H9 (cell line): ENCODE measurements around the gene VAV2. TPM values are rescaled to one million over a fixed set of nuclear protein-coding genes. Genes with fewer than 3 reads are reported as not detected.
A peak's percentile ranks its signal among the peaks of the same experiment; 100 is the strongest.

Experiments
- DNase-seq: peaks from one replicate; pipeline ENCODE4 v3.0.0-alpha.2; 2017
- H2AFZ ChIP-seq: one replicate; pipeline ENCODE4 v1.6.1; 2013; ENCODE audit warnings: mild to moderate bottlenecking, low read length, control low read depth, moderate library complexity
- H2AK5ac ChIP-seq: 2 replicates; pipeline ENCODE4 v1.6.1; 2013; ENCODE audit warnings: low read length, control low read depth, mixed read lengths; ENCODE audit not compliant: insufficient read length
- H2BK120ac ChIP-seq: one replicate; pipeline ENCODE4 v1.6.1; 2013; ENCODE audit warnings: low read depth, mild to moderate bottlenecking, low read length, control low read depth, inconsistent platforms; ENCODE audit not compliant: poor library complexity, severe bottlenecking
- H2BK12ac ChIP-seq: 2 replicates; pipeline ENCODE4 v1.6.1; 2013; ENCODE audit warnings: low read length, control low read depth, mixed read lengths, low read depth; ENCODE audit not compliant: insufficient read length
- H2BK15ac ChIP-seq: 2 replicates; pipeline ENCODE4 v1.6.1; 2013; ENCODE audit warnings: low read depth, low read length, control low read depth
- H2BK20ac ChIP-seq: one replicate; pipeline ENCODE4 v1.6.1; 2013; ENCODE audit warnings: low read depth, mild to moderate bottlenecking, low read length, control low read depth, inconsistent platforms; ENCODE audit not compliant: poor library complexity, severe bottlenecking
- H2BK5ac ChIP-seq: 2 replicates; pipeline ENCODE4 v1.6.1; 2013; ENCODE audit warnings: low read length, control low read depth, mixed read lengths; ENCODE audit not compliant: insufficient read length
- H3K14ac ChIP-seq: 2 replicates; pipeline ENCODE4 v1.6.1; 2013; ENCODE audit warnings: low read length, control low read depth; ENCODE audit not compliant: insufficient read depth
- H3K18ac ChIP-seq: 2 replicates; pipeline ENCODE4 v1.6.1; 2013; ENCODE audit warnings: low read depth, mild to moderate bottlenecking, mixed read lengths, low read length, control low read depth; ENCODE audit not compliant: insufficient read length
- H3K23ac ChIP-seq: 2 replicates; pipeline ENCODE4 v1.6.1; 2013; ENCODE audit warnings: low read length, control low read depth, mixed read lengths, low read depth; ENCODE audit not compliant: insufficient read length
- H3K23me2 ChIP-seq: 2 replicates; pipeline ENCODE4 v1.6.1; 2013; ENCODE audit warnings: low read depth, mild to moderate bottlenecking, mixed read lengths, low read length, control low read depth; ENCODE audit not compliant: insufficient read length, poor library complexity, severe bottlenecking
- H3K27ac ChIP-seq: 2 replicates; pipeline ENCODE4 v1.5.1; 2013; ENCODE audit warnings: low read length, control low read depth, mixed read lengths, low read depth; ENCODE audit not compliant: insufficient read length
- H3K27me3 ChIP-seq: 2 replicates; pipeline ENCODE4 v1.6.1; 2013; ENCODE audit warnings: low read length, control low read depth, inconsistent platforms; ENCODE audit not compliant: insufficient read depth
- H3K4ac ChIP-seq: 2 replicates; pipeline ENCODE4 v1.6.1; 2013; ENCODE audit warnings: low read depth, mild to moderate bottlenecking, control low read depth, inconsistent platforms, low read length, moderate library complexity
- H3K4me1 ChIP-seq: 2 replicates; pipeline ENCODE4 v1.6.1; 2013; ENCODE audit warnings: low read length, control low read depth, inconsistent platforms; ENCODE audit not compliant: insufficient read depth
- H3K4me2 ChIP-seq: 2 replicates; pipeline ENCODE4 v1.6.1; 2013; ENCODE audit warnings: low read length, control low read depth, mixed read lengths; ENCODE audit not compliant: insufficient read length, insufficient read depth
- H3K56ac ChIP-seq: 2 replicates; pipeline ENCODE4 v1.6.1; 2013; ENCODE audit warnings: low read depth, mild to moderate bottlenecking, mixed read lengths, low read length, control low read depth; ENCODE audit not compliant: insufficient read length
- H3K79me1 ChIP-seq: 2 replicates; pipeline ENCODE4 v1.6.1; 2013; ENCODE audit warnings: low read depth, mild to moderate bottlenecking, moderate library complexity, low read length, control low read depth, inconsistent platforms; ENCODE audit not compliant: insufficient read depth, poor library complexity, severe bottlenecking
- H3K79me2 ChIP-seq: 2 replicates; pipeline ENCODE4 v1.6.1; 2013; ENCODE audit warnings: low read length, control low read depth, inconsistent platforms; ENCODE audit not compliant: insufficient read depth
- H3K9ac ChIP-seq: 2 replicates; pipeline ENCODE4 v1.6.1; 2013; ENCODE audit warnings: low read length, control low read depth, mixed read lengths; ENCODE audit not compliant: insufficient read length; ENCODE audit errors: extremely low read depth
- H3K9me3 ChIP-seq: one replicate; pipeline ENCODE4 v1.6.1; 2013; ENCODE audit warnings: low read depth, low read length, inconsistent platforms; ENCODE audit not compliant: control insufficient read depth
- H3T11ph ChIP-seq: one replicate; pipeline ENCODE4 v1.6.1; 2013; ENCODE audit warnings: mild to moderate bottlenecking, low read length, control low read depth, inconsistent platforms
- H4K20me1 ChIP-seq: one replicate; pipeline ENCODE4 v1.6.1; 2013; ENCODE audit not compliant: control insufficient read depth, insufficient read length, insufficient read depth
- H4K5ac ChIP-seq: 2 replicates; pipeline ENCODE4 v1.6.1; 2013; ENCODE audit warnings: low read depth, mild to moderate bottlenecking, mixed read lengths, low read length, control low read depth; ENCODE audit not compliant: insufficient read length
- H4K8ac ChIP-seq: replicated peaks from 2 replicates; pipeline ENCODE4 v1.6.1; 2013; ENCODE audit warnings: low read length, control low read depth, mixed read lengths, low read depth; ENCODE audit not compliant: insufficient read length
- H4K91ac ChIP-seq: 2 replicates; pipeline ENCODE4 v1.6.1; 2013; ENCODE audit warnings: low read depth, mild to moderate bottlenecking, moderate library complexity, mixed read lengths, low read length, control low read depth; ENCODE audit not compliant: insufficient read length
- H3K27ac Mint-ChIP-seq, 3 experiments: 2 replicates in 2 of 3; 3 replicates in 1 of 3; pipeline ENCODE4 v1.8.0; 2020 to 2021; ENCODE audit warnings: mixed read lengths in 3 of 3, mild to moderate bottlenecking in 1 of 3, moderate library complexity in 1 of 3
- H3K27me3 Mint-ChIP-seq: 2 replicates; pipeline ENCODE4 v1.8.0; 2021; ENCODE audit warnings: low read depth, mild to moderate bottlenecking, moderate library complexity, mixed read lengths
- H3K36me3 Mint-ChIP-seq, 3 experiments: 2 replicates in 2 of 3; 3 replicates in 1 of 3; pipeline ENCODE4 v1.8.0; 2020 to 2021; ENCODE audit warnings: low read depth in 3 of 3, mixed read lengths in 3 of 3; ENCODE audit not compliant: insufficient read depth in 1 of 3
- H3K4me1 Mint-ChIP-seq, 2 experiments: 2 replicates each; pipeline ENCODE4 v1.8.0; 2020; ENCODE audit warnings: mixed read lengths in 2 of 2
- H3K4me3 Mint-ChIP-seq, 2 experiments: 2 replicates in 1 of 2; 3 replicates in 1 of 2; pipeline ENCODE4 v1.8.0; 2020 to 2021; ENCODE audit warnings: mild to moderate bottlenecking in 2 of 2, mixed read lengths in 2 of 2, moderate library complexity in 1 of 2
- H3K9me3 Mint-ChIP-seq, 2 experiments: 2 replicates in 1 of 2; 3 replicates in 1 of 2; pipeline ENCODE4 v1.8.0; 2020; ENCODE audit warnings: mild to moderate bottlenecking in 2 of 2, mixed read lengths in 2 of 2, moderate library complexity in 1 of 2
- CTCF ChIP-seq: fragments of 200-600 bp; sonication (generic); conservative IDR thresholded peaks from 3 replicates; pipeline ENCODE4 v1.8.0; 2021; ENCODE audit warnings: antibody characterized with exemption, mild to moderate bottlenecking
- WGBS: extraction: QIAGEN DNeasy Blood & Tissue Kit; methylation state at CpG from one replicate; pipeline ENCODE4 v1.1.7; 2013; ENCODE audit warnings: missing lambda C conversion rate, low lambda C conversion rate, mixed read lengths; ENCODE audit not compliant: insufficient read length; ENCODE audit errors: extremely low coverage; 5-methylcytosine and 5-hydroxymethylcytosine counted together
- total RNA-seq: library from RNA; stranded (reverse); gene quantifications from 2 replicates; pipeline ENCODE4 v1.2.1, GENCODE V29; 2021

The VAV2 gene
- total RNA-seq, 1 experiment from 2014 or later: 58.7 TPM

- Histone ChIP-seq H3K27ac (no peak overlapping the region), H4K20me1 (no peaks in the 10 kb centered on the region), H3T11ph (no peak overlapping the region), H3K4me1 (peaks cover 3% of the 10 kb centered on the region; the same call in 1 of the 2 replicates), H4K8ac (no peak overlapping the region), H3K9ac (no peak overlapping the region), H3K14ac (no peak overlapping the region), H3K56ac (no peak overlapping the region), H2BK12ac (no peak overlapping the region), H3K79me2 (no peaks in the 10 kb centered on the region), H3K23ac (no peak overlapping the region), H4K5ac (no peak overlapping the region), H2BK20ac (no peak overlapping the region), H3K18ac (no peak overlapping the region), H2BK15ac (no peak overlapping the region), H3K27me3 (no peaks in the 10 kb centered on the region), H2BK5ac (no peak overlapping the region), H2AK5ac (no peak overlapping the region), H4K91ac (no peak overlapping the region), H3K79me1 (no peaks in the 10 kb centered on the region), H3K9me3 (no peaks in the 10 kb centered on the region), H2AFZ (no peak overlapping the region), H2BK120ac (no peak overlapping the region), H3K4me2 (no peak overlapping the region), H3K4ac (no peak overlapping the region), H3K23me2 (peaks cover 2% of the 10 kb centered on the region)
- peaks cover 10 to 39% of the 10 kb centered on the region in 2 experiments for H3K4me1 Mint-ChIP-seq
- H3K36me3 Mint-ChIP-seq: peaks cover 0 to 2% (median 0%) of the 10 kb centered on the region in 3 experiments; a peak in 1 of 7 replicates
- peaks cover 3% of the 10 kb centered on the region; the same call in 1 of the 2 replicates for H3K27me3 Mint-ChIP-seq
- DNase-seq: no peak
- no peak for TF ChIP-seq CTCF
- H3K27ac Mint-ChIP-seq: no peak overlapping the region; a peak in 1 of 7 replicates
- H3K4me3 Mint-ChIP-seq: peak overlapping the region; percentile 45 to 76; a peak in 3 of 5 replicates
- no CpG with 5 or more reads among the region's 15 CpGs for WGBS
- no peaks in the 10 kb centered on the region; a peak in 1 of 5 replicates for H3K9me3 Mint-ChIP-seq
Observed at GRCh38 chr9:133737071-133737773, 254.9 kb downstream of the VAV2 start.
